Fibroblast of gingiva (primary cell): ENCODE results near the gene POTEF.
"Not testable (repeated sequence)": the region's sequence is repeated elsewhere in the genome, so short reads cannot be mapped to it uniquely, and the experiment has no call there.

ENCODE experiments used
- DNase-seq: peaks from one replicate; pipeline ENCODE4 v3.0.0-alpha.2; 2011; ENCODE audit warnings: low read depth

POTEF gene

GRCh38 chr2:130128464-130128863 lies 558 bp downstream of the POTEF start:
- not testable (repeated sequence) for DNase-seq

- DNase-seq, result not testable (repeated sequence)
These were observed 1.3 kb downstream of the POTEF start for GRCh38 chr2:130127726-130128125.

GRCh38 chr2:130120924-130121323 lies 8.1 kb downstream of the POTEF start:
- DNase-seq, result not testable (repeated sequence)

- DNase-seq, result not testable (repeated sequence)
These were observed 26.2 kb downstream of the POTEF start for GRCh38 chr2:130102597-130103363.

GRCh38 chr2:130062645-130063044 lies 66.4 kb downstream of the POTEF start:
- not testable (repeated sequence) for DNase-seq

GRCh38 chr2:130059982-130060381 lies 69.0 kb downstream of the POTEF start:
- not testable (repeated sequence) for DNase-seq

- not testable (repeated sequence) for DNase-seq
These were observed 72.7 kb downstream of the POTEF start for GRCh38 chr2:130056336-130056735.

- DNase-seq, result not testable (repeated sequence)
These were observed 75.7 kb downstream of the POTEF start for GRCh38 chr2:130053217-130053911.

- not testable (repeated sequence) for DNase-seq
These were observed 76.6 kb downstream of the POTEF start for GRCh38 chr2:130052376-130052775.

- DNase-seq, result not testable (repeated sequence)
These were observed 80.6 kb downstream of the POTEF start for GRCh38 chr2:130048422-130048821.

GRCh38 chr2:130038265-130038603 lies 90.8 kb downstream of the POTEF start:
- DNase-seq, result not testable (repeated sequence)

- not testable (repeated sequence) for DNase-seq
These were observed 103.1 kb downstream of the POTEF start for GRCh38 chr2:130025931-130026330.
